ENCODE results near the gene CNTRL. TPM values are rescaled to one million over a fixed set of nuclear protein-coding genes. Genes with fewer than 3 reads are reported as not detected.
"Not testable (repeated sequence)": the region's sequence is repeated elsewhere in the genome, so short reads cannot be mapped to it uniquely, and the experiment has no call there.

CNTRL gene
- polyA plus RNA-seq (2013, experiment 1 of 2) = 16.4 TPM
- polyA plus RNA-seq (2013, experiment 2 of 2) = 17.3 TPM

DNA sequence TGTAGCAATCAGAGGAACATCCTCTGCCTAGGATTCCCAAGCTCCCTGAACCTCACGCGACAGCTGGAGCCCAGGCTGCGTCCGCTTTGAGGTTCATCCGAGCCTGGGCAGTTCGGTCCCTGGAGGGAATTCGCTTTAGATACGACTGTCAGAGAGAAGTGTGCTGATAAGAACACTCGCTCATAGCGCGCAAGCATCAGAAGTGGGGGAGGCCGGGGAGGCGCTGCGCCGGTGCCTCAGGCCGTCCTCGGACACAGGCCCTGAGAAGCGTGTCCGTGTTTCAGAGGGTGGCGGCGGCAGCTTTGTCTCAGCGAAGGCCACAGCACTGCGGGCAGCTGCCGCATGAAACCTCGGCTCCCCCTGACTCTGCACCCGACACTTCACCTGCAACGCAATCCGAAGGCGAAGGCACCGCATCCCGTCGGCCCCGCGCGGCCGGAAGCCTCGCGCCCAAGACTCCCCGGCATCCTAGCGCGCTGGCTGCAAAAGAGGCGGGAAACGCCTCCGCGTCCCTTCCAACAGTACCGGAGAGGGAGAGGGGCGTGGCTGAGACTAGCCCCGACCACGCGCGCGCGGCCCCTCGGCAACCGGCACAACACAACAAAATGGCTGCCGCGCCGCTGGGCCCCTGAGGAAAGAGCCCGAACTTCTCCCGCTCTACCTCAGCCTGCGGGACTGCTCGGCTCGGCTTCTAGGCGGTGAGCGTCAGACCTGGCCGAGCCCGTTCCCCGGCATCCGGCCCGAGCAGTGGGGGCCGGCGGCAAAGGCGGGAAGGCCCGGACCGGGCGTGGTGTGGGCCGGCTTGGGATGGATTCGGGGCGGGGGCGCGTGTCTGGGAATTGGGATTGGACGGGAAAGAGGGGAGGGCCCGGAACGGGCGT lies at the start of gene CNTRL:
TSS of gene CNTRL (plus strand) at position 586 of the 881 bp plus-strand sequence. CDS start 13,372 bp downstream, outside the sequence.
- Histone ChIP-seq H3K4me3 (ENCODE audit: extremely low read depth, insufficient read depth, low read length, poor library complexity, severe bottlenecking) (peak within 1 kb of the TSS; percentile 65), H3K9me3 (ENCODE audit: control insufficient read depth, low read length) (no peaks in the 10 kb centered on the region), H3K4me1 (ENCODE audit: control insufficient read depth, insufficient read depth, low read length, poor library complexity, severe bottlenecking) (no peaks in the 10 kb centered on the region), H3K27ac (ENCODE audit: low read depth, low read length, severe bottlenecking) (peak within 1 kb of the TSS; percentile 93), H3K36me3 (ENCODE audit: control insufficient read depth, insufficient read depth, low read length) (no peaks in the 10 kb centered on the region)
- WGBS, 2 experiments (ENCODE audit: insufficient coverage in 2 of 2) = 1 to 2% methylated on average over 68 to 75 of the region's 85 CpGs

DNA sequence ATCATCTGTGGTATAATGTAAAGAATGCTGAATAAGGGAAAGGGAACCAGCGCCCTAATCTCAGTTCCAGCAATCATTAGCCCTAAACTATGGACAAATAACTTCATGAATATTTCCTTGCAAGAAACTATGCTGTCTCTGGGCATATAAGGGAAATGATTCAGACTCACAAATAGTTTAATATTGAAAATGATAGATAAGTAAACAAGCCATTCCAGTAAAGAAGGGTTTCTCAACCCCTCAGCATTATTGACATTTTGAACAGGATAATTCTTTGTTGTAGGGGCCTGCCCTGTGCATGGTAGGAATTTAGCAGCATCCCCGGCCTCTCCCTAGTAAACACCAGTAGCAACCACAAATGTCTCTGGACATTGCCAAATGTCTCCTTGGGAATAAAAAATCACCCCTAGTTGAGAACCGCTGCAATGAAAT lies 48.5 kb upstream of the CNTRL start:
- Histone ChIP-seq H3K36me3 (ENCODE audit: control insufficient read depth, insufficient read depth, low read length) (no peaks in the 10 kb centered on the region), H3K4me1 (ENCODE audit: control insufficient read depth, insufficient read depth, low read length, poor library complexity, severe bottlenecking) (no peaks in the 10 kb centered on the region), H3K4me3 (ENCODE audit: extremely low read depth, insufficient read depth, low read length, poor library complexity, severe bottlenecking) (no peak overlapping the region), H3K27ac (ENCODE audit: low read depth, low read length, severe bottlenecking) (peak overlapping the region; percentile 17), H3K9me3 (ENCODE audit: control insufficient read depth, low read length) (no peaks in the 10 kb centered on the region)
- WGBS, 2 experiments (ENCODE audit: insufficient coverage in 2 of 2) = 80 to 100% methylated on average over 1 of the region's 3 CpGs

GRCh38 chr9:121026768-121027167 lies 48.0 kb upstream of the CNTRL start:
- Histone ChIP-seq H3K36me3 (ENCODE audit: control insufficient read depth, insufficient read depth, low read length) (no peaks in the 10 kb centered on the region), H3K4me1 (ENCODE audit: control insufficient read depth, insufficient read depth, low read length, poor library complexity, severe bottlenecking) (no peaks in the 10 kb centered on the region), H3K4me3 (ENCODE audit: extremely low read depth, insufficient read depth, low read length, poor library complexity, severe bottlenecking) (no peak overlapping the region), H3K27ac (ENCODE audit: low read depth, low read length, severe bottlenecking) (no peak overlapping the region), H3K9me3 (ENCODE audit: control insufficient read depth, low read length) (no peaks in the 10 kb centered on the region)

DNA sequence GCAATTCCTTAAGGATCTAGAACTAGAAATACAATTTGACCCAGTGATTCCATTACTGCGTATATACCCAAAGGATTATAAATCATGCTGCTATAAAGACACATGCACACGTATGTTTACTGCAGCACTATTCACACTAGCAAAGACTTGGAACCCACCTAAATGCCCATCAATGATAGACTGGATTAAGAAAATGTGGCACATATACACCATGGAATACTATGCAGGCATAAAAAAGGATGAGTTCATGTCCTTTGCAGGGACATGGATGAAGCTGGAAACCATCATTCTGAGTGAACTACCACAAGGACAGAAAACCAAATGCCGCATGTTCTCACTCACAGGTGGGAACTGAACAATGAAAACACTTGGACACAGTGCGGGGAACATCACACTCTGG lies 46.5 kb upstream of the CNTRL start:
- H3K9me3 ChIP-seq (ENCODE audit: control insufficient read depth, low read length) = not testable (repeated sequence)
- WGBS, 2 experiments (ENCODE audit: insufficient coverage in 2 of 2) = 91 to 96% methylated on average over 3 of the region's 4 CpGs

GRCh38 chr9:121029469-121029868 lies 45.3 kb upstream of the CNTRL start:
- H3K4me1 ChIP-seq (ENCODE audit: control insufficient read depth, insufficient read depth, low read length, poor library complexity, severe bottlenecking) = no peaks in the 10 kb centered on the region
- H3K9me3 ChIP-seq (ENCODE audit: control insufficient read depth, low read length) = no peaks in the 10 kb centered on the region
- H3K36me3 ChIP-seq (ENCODE audit: control insufficient read depth, insufficient read depth, low read length) = no peaks in the 10 kb centered on the region
- H3K27ac ChIP-seq (ENCODE audit: low read depth, low read length, severe bottlenecking) = no peak overlapping the region
- no peak overlapping the region for H3K4me3 ChIP-seq (ENCODE audit: extremely low read depth, insufficient read depth, low read length, poor library complexity, severe bottlenecking)
- WGBS, 2 experiments (ENCODE audit: insufficient coverage in 2 of 2) = 60% methylated on average over 1 of the region's 1 CpG; no CpG with 5 or more reads in 1 of the 2 experiments

More for the DNA sequence above, 46.5 kb upstream of the CNTRL start:
- H3K36me3 ChIP-seq (ENCODE audit: control insufficient read depth, insufficient read depth, low read length); H3K4me1 ChIP-seq (ENCODE audit: control insufficient read depth, insufficient read depth, low read length, poor library complexity, severe bottlenecking); H3K27ac ChIP-seq (ENCODE audit: low read depth, low read length, severe bottlenecking); H3K4me3 ChIP-seq (ENCODE audit: extremely low read depth, insufficient read depth, low read length, poor library complexity, severe bottlenecking): not testable (repeated sequence)

GRCh38 chr9:121034529-121034928 lies 40.2 kb upstream of the CNTRL start:
- WGBS, 2 experiments (ENCODE audit: insufficient coverage in 2 of 2) = 80% methylated on average over 1 of the region's 2 CpGs; no CpG with 5 or more reads in 1 of the 2 experiments
- no peaks in the 10 kb centered on the region for H3K9me3 ChIP-seq (ENCODE audit: control insufficient read depth, low read length)
- no peak overlapping the region for H3K4me3 ChIP-seq (ENCODE audit: extremely low read depth, insufficient read depth, low read length, poor library complexity, severe bottlenecking)
- H3K27ac ChIP-seq (ENCODE audit: low read depth, low read length, severe bottlenecking) = no peak overlapping the region
- no peaks in the 10 kb centered on the region for H3K36me3 ChIP-seq (ENCODE audit: control insufficient read depth, insufficient read depth, low read length)
- H3K4me1 ChIP-seq (ENCODE audit: control insufficient read depth, insufficient read depth, low read length, poor library complexity, severe bottlenecking) = no peaks in the 10 kb centered on the region

DNA sequence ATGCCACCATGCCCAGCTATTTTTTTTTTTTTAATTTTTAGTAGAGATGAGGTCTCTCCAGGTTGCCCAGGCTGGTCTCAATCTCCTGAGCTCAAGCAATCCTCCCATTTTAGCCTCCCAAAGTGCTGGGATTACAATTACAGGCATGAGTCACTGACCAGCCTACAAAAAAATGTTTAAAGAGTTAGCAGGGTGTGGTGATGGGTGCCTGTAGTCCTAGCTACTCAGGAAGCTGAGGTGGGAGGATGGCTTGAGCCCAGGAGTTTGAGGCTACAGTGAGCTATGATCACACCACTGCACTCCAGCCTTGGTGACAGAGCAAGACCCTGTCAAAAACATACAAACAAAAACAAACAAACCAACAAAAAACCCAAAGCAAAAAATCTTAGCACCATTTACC lies 39.0 kb upstream of the CNTRL start:
- H3K36me3 ChIP-seq (ENCODE audit: control insufficient read depth, insufficient read depth, low read length); H3K27ac ChIP-seq (ENCODE audit: low read depth, low read length, severe bottlenecking); H3K4me3 ChIP-seq (ENCODE audit: extremely low read depth, insufficient read depth, low read length, poor library complexity, severe bottlenecking); H3K9me3 ChIP-seq (ENCODE audit: control insufficient read depth, low read length); H3K4me1 ChIP-seq (ENCODE audit: control insufficient read depth, insufficient read depth, low read length, poor library complexity, severe bottlenecking): not testable (repeated sequence)

- WGBS, 2 experiments (ENCODE audit: insufficient coverage in 2 of 2) = 94 to 100% methylated on average over 1 to 2 of the region's 2 CpGs
- no peak overlapping the region for H3K27ac ChIP-seq (ENCODE audit: low read depth, low read length, severe bottlenecking)
Measured at GRCh38 chr9:121038362-121038761, 36.4 kb upstream of the CNTRL start.

GRCh38 chr9:121038804-121039203 lies 36.0 kb upstream of the CNTRL start:
- Histone ChIP-seq H3K27ac (ENCODE audit: low read depth, low read length, severe bottlenecking) (no peak overlapping the region), H3K4me1 (ENCODE audit: control insufficient read depth, insufficient read depth, low read length, poor library complexity, severe bottlenecking) (no peaks in the 10 kb centered on the region), H3K4me3 (ENCODE audit: extremely low read depth, insufficient read depth, low read length, poor library complexity, severe bottlenecking) (no peak overlapping the region)

More at GRCh38 chr9:121038362-121038761, 36.4 kb upstream of the CNTRL start:
- H3K9me3 ChIP-seq (ENCODE audit: control insufficient read depth, low read length) = no peaks in the 10 kb centered on the region
- H3K4me1 ChIP-seq (ENCODE audit: control insufficient read depth, insufficient read depth, low read length, poor library complexity, severe bottlenecking) = no peaks in the 10 kb centered on the region
- H3K4me3 ChIP-seq (ENCODE audit: extremely low read depth, insufficient read depth, low read length, poor library complexity, severe bottlenecking) = no peak overlapping the region
- no peaks in the 10 kb centered on the region for H3K36me3 ChIP-seq (ENCODE audit: control insufficient read depth, insufficient read depth, low read length)

DNA sequence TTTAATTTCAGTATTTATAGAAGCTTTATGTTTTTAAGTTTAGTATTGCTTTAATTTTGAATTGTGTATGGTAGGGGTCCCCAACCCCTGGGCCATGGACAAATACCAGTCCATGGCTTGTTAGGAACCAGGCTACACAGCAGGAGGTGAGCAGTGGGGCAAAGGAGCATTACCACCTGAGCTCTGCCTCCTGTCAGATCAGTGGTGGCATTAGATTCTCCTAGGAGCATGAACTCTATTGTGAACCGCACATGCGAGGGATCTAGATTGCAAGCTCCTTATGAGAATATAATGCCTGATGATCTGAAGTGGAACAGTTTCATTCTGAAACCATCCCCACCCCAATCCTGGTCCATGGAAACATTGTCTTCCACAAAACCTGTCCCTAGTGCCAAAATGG lies 26.6 kb upstream of the CNTRL start:
- H3K36me3 ChIP-seq (ENCODE audit: control insufficient read depth, insufficient read depth, low read length) = no peaks in the 10 kb centered on the region
- no peak overlapping the region for H3K27ac ChIP-seq (ENCODE audit: low read depth, low read length, severe bottlenecking)
- WGBS, 2 experiments (ENCODE audit: insufficient coverage in 2 of 2) = 100% methylated on average over 1 of the region's 2 CpGs; no CpG with 5 or more reads in 1 of the 2 experiments
- H3K9me3 ChIP-seq (ENCODE audit: control insufficient read depth, low read length) = no peaks in the 10 kb centered on the region
- H3K4me1 ChIP-seq (ENCODE audit: control insufficient read depth, insufficient read depth, low read length, poor library complexity, severe bottlenecking) = no peaks in the 10 kb centered on the region
- no peak overlapping the region for H3K4me3 ChIP-seq (ENCODE audit: extremely low read depth, insufficient read depth, low read length, poor library complexity, severe bottlenecking)

More at GRCh38 chr9:121038804-121039203, 36.0 kb upstream of the CNTRL start:
- Histone ChIP-seq H3K36me3 (ENCODE audit: control insufficient read depth, insufficient read depth, low read length) (no peaks in the 10 kb centered on the region), H3K9me3 (ENCODE audit: control insufficient read depth, low read length) (no peaks in the 10 kb centered on the region)

DNA sequence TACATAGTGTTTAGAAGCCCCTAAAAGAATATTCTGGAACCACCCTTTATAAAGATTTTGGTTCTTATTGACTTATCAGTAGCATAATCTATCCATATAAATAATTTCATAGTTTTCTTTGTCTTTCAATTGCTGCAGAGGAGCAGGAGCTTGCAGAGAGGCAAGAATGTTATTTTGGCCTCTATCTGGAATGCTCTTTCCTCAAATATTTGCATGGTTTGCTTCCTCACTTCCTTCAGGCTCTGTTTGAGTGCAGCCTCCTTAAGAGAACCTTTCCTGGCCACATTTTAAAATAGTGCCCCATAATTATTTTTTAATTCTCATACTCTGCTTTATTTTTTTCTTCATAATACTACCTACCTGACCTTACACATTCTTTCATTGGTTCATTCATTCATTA lies 26.1 kb upstream of the CNTRL start:
- H3K36me3 ChIP-seq (ENCODE audit: control insufficient read depth, insufficient read depth, low read length) = no peaks in the 10 kb centered on the region
- no peaks in the 10 kb centered on the region for H3K4me1 ChIP-seq (ENCODE audit: control insufficient read depth, insufficient read depth, low read length, poor library complexity, severe bottlenecking)
- no peaks in the 10 kb centered on the region for H3K9me3 ChIP-seq (ENCODE audit: control insufficient read depth, low read length)
- H3K4me3 ChIP-seq (ENCODE audit: extremely low read depth, insufficient read depth, low read length, poor library complexity, severe bottlenecking) = no peak overlapping the region
- no peak overlapping the region for H3K27ac ChIP-seq (ENCODE audit: low read depth, low read length, severe bottlenecking)

Data from mesodermal cell (in vitro differentiated cells).